IPS DF 6.9 (cell line): ENCODE data around the gene MAML2.

Experiments
- DNase-seq: peaks from one replicate; pipeline ENCODE4 v3.0.0-alpha.2; 2013; ENCODE audit warnings: low read depth, low spot score
- H3K27ac ChIP-seq: one replicate; pipeline ENCODE4 v1.5.1; 2013; ENCODE audit warnings: low read length, control low read depth
- H3K27me3 ChIP-seq: 2 replicates; pipeline ENCODE4 v1.6.1; 2013; ENCODE audit warnings: mild to moderate bottlenecking, low read length; ENCODE audit not compliant: control insufficient read depth, insufficient read depth
- H3K36me3 ChIP-seq: 2 replicates; pipeline ENCODE4 v1.6.1; 2013; ENCODE audit warnings: low read length; ENCODE audit not compliant: control insufficient read depth, insufficient read depth
- H3K4me1 ChIP-seq: 2 replicates; pipeline ENCODE4 v1.6.1; 2013; ENCODE audit warnings: low read length; ENCODE audit not compliant: control insufficient read depth, insufficient read depth
- H3K4me3 ChIP-seq: 2 replicates; pipeline ENCODE4 v1.5.1; 2013; ENCODE audit warnings: mild to moderate bottlenecking, low read length
- H3K9me3 ChIP-seq: 2 replicates; pipeline ENCODE4 v1.6.1; 2013; ENCODE audit warnings: low read length, inconsistent platforms; ENCODE audit not compliant: control insufficient read depth, insufficient read depth
- WGBS: extraction: QIAGEN DNeasy Blood & Tissue Kit; methylation state at CpG from one replicate; pipeline ENCODE4 v1.1.7; 2013; ENCODE audit warnings: mixed read lengths, missing lambda C conversion rate; ENCODE audit not compliant: insufficient read length, insufficient coverage; 5-methylcytosine and 5-hydroxymethylcytosine counted together

Gene MAML2

DNA sequence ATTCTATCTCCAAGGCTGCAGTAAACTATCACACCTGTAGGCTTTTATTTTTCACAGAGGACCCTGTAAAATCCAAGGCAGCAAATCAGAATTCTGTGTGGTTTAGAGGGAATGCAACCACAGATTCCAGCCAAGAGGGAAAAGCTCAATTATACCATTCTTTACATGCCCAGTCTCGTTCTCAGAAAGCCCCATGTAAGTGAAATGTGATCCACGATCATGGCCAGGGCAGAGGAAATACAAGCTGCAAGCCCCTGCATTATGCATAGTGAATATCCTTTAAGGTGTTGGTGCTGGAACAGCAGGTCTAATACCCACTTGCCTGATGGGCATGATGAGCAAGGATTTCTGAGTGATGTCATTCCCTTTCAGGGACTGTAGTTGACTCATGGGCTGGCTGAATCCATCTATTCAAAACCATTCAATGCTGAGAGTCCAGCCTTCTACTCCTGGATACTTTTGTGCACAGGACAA is 220.4 kb downstream of the MAML2 start:
- no peaks in the 10 kb centered on the region for H3K36me3 ChIP-seq
- DNase-seq, result no peak
- no peak overlapping the region for H3K27ac ChIP-seq
- H3K4me1 ChIP-seq, result no peaks in the 10 kb centered on the region
- no peaks in the 10 kb centered on the region for H3K27me3 ChIP-seq
- H3K9me3 ChIP-seq, result no peaks in the 10 kb centered on the region
- WGBS, result no CpG with 5 or more reads among the region's 2 CpGs
- H3K4me3 ChIP-seq, result no peak overlapping the region

DNA sequence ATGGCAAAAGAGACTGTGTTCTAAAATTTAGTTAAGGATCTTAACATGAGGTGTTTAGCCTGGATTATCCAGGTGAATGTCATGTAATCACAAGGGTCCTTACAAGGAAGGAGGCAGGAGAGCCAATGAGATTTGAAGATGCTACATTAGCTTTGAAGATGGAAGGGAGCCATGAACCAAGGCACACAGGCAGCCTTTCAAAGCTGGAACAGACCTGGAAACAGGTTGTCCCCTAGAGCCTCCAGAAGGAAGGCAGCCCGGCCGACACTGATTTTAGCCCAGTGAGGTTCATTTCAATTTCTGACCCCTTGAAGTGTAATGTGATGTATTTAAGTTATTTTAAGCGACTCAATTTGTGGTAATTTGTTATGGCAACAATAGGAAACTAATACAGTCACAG is 223.8 kb downstream of the MAML2 start:
- no peaks in the 10 kb centered on the region for H3K4me1 ChIP-seq
- H3K4me3 ChIP-seq, result no peak overlapping the region
- no peak overlapping the region for H3K27ac ChIP-seq
- no peaks in the 10 kb centered on the region for H3K9me3 ChIP-seq
- no CpG with 5 or more reads among the region's 3 CpGs for WGBS
- H3K27me3 ChIP-seq, result no peaks in the 10 kb centered on the region
- DNase-seq, result no peak
- no peaks in the 10 kb centered on the region for H3K36me3 ChIP-seq

DNA sequence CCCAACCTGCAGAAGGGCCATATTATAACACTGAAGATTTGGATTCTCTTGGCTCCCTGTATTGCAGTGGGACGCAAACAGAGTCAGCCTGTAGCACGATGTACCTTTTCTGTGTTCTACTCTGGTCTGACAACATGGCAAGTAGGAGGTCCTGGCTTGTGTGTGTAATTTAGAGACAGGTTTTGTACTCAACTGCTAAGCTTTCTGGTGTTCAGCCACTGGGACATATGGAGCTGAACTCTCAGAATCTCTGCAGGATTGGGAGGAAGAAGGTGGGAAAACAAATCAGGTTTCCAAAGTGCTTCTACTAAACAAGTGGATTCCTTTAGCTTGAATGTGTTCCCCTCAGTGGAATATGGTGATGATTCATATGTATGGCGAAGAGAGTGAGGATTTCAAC is 226.6 kb downstream of the MAML2 start:
- no peak for DNase-seq
- Histone ChIP-seq H3K4me1 (peaks cover 1% of the 10 kb centered on the region; the same call in 1 of the 2 replicates), H3K4me3 (no peak overlapping the region), H3K9me3 (no peaks in the 10 kb centered on the region), H3K27me3 (no peaks in the 10 kb centered on the region), H3K27ac (no peak overlapping the region), H3K36me3 (no peaks in the 10 kb centered on the region)
- no CpG with 5 or more reads among the region's 3 CpGs for WGBS

DNA sequence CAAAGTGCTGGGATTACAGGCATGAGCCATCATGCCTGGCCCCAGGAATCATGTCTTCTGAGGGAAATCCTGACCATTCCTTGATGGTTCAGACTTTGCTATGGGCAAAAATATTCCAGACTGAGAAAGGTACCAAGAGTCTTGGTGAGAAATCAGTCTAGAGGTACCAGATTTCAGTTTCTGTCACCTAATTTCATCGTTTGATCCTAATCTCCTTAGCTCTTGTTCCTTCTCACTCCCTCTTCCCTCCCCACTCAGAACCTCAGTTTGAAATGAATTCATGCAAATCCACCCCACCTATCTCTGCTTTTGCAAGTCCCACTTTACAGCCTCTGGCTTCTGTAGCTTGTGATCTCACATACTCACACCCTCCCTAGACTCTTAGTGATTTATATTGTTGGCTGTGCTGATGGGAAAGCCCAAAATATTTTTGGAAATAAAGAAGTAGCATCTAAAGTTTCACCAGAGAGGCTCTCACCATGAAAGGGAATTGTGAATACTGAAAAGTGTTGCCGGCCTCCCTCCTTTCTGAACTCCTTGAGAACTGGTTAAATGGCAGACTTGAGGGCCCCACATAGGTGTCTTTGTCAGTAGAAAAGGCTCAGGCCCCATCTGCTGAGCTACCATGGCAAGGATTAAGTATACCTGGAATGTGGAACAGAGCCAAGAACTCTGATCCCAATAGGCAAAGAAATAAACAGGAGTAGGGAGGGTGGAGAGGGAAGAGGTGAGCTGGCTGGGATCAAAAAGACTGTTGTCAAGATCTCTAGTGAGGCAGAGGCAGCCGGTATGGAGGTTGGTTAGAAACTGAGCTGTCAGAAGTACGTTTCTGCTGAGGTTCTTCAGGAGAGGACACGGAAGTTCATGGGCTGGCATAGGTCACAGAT is 228.6 kb downstream of the MAML2 start:
- WGBS, result no CpG with 5 or more reads among the region's 5 CpGs
- Histone ChIP-seq H3K27ac (no peak overlapping the region), H3K36me3 (no peaks in the 10 kb centered on the region), H3K4me1 (peaks cover 2% of the 10 kb centered on the region; the same call in 1 of the 2 replicates), H3K9me3 (no peaks in the 10 kb centered on the region), H3K27me3 (no peaks in the 10 kb centered on the region), H3K4me3 (no peak overlapping the region)
- DNase-seq, result no peak

DNA sequence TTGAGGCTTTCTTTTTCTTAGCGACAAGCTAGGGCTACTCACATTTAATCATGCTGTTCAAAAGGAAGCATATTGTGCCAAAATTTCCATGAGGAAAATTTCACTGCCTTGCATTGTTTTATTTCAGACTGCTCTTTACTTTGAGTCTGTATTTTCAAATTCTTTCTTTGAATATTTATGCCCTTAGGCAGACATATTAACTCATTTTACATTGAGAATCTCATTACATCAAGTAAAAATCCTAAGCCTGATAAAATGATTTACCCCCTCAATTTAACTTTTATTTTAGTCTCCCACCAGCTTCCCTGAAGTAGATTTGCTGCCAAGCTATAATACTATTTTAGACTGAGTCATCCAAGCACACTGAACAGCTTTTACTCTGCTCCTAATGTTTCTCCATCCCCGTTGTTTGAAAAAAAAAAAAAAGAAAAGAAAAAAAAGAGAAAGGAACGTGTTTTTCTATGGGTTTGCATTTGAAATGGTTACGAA is 229.8 kb downstream of the MAML2 start:
- Histone ChIP-seq H3K4me1 (peaks cover 2% of the 10 kb centered on the region; the same call in 1 of the 2 replicates), H3K36me3 (no peaks in the 10 kb centered on the region), H3K27ac (no peak overlapping the region), H3K9me3 (no peaks in the 10 kb centered on the region), H3K27me3 (no peaks in the 10 kb centered on the region), H3K4me3 (no peak overlapping the region)
- WGBS, result 100% methylated on average over 2 of the region's 4 CpGs
- no peak for DNase-seq

DNA sequence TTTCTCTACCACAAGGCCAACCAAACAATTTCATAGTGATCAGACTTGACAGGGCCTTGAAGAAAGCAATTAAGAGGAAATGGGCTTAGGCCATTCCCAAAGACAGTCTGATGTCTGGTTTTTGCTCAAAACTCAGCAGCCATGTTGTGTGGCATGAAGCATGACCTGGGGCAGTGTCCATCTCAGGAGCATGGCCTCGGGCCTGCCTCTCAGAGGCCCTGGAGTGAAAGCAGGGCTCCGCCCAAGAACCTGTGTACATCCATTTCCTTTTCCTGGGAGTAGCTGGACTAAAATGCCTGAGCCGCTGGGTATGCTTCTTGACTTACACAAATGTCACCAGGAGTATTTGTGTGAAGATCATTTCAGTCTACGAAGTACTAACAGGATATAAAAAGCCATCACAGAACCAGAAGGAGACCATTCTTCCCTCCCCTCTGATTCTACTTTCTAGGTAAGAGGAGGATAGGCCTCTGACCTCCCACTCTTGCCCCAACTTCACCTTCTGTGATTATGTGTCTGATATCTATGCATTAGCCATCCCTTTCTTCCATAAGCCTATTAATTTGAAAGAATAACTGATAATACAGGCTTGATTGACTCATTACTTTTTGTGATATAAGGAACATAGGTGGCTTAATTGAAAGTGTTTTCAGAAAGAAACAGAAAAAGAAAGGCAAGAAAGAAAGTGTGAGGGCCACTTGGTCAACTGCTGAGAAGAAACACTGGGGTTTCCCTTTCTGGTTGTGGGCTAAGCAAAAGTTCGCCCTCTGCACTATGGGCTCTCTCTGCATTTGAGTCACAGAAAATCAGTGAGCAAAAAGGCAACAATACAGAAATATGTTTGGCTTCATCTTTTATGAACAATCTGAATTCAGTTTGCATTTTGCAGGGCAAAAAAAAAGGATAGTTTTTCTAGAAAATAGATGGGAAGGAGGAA is 230.5 kb downstream of the MAML2 start:
- Histone ChIP-seq H3K27me3 (no peaks in the 10 kb centered on the region), H3K36me3 (no peaks in the 10 kb centered on the region), H3K4me3 (no peak overlapping the region), H3K27ac (no peak overlapping the region), H3K4me1 (peaks cover 2% of the 10 kb centered on the region; the same call in 1 of the 2 replicates), H3K9me3 (no peaks in the 10 kb centered on the region)
- WGBS, result no CpG with 5 or more reads among the region's 5 CpGs
- no peak for DNase-seq

DNA sequence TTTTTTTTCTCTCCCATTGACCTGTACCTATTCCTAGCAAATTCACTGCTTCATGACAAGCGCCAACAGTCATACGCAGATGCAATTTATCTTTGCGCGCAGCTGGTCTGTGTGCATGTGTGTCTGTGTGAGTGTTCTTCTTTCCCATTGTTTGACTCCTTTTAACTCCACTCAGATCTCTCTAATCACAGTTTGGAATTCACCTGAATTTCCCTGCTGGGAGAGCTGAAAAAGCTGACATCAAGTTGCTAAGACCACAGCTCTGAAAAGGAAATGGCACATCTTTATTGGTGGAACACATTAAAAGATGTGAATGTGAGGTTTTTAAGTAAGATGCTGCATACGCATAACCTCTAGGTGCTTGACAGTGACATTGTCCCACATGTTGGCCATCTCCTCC is 231.7 kb downstream of the MAML2 start:
- DNase-seq, result no peak
- no peaks in the 10 kb centered on the region for H3K9me3 ChIP-seq
- H3K4me1 ChIP-seq, result peaks cover 2% of the 10 kb centered on the region; the same call in 1 of the 2 replicates
- no CpG with 5 or more reads among the region's 5 CpGs for WGBS
- no peak overlapping the region for H3K4me3 ChIP-seq
- no peak overlapping the region for H3K27ac ChIP-seq
- no peaks in the 10 kb centered on the region for H3K36me3 ChIP-seq
- no peaks in the 10 kb centered on the region for H3K27me3 ChIP-seq

DNA sequence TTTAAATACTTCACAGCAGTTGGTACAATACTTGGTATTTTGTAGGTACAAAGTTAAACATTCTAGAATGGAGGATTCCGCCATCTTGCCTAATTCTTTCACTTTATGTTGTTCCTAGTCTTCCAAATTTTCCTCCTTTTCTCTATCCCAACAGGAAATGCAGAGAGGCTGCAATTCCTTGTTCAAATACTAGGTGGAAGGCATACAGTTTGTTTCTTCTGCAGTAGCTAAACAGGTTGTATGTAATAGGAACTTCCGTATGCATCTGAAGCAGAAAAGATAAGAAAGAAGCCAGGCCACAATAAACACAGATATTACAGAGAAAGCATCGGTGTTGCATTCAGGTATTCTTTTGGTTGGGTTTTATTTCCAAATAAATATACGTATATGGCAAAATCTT is 232.7 kb downstream of the MAML2 start:
- Histone ChIP-seq H3K9me3 (no peaks in the 10 kb centered on the region), H3K27me3 (no peaks in the 10 kb centered on the region), H3K4me3 (no peak overlapping the region), H3K27ac (no peak overlapping the region), H3K36me3 (no peaks in the 10 kb centered on the region), H3K4me1 (peaks cover 2% of the 10 kb centered on the region; the same call in 1 of the 2 replicates)
- DNase-seq, result no peak
- WGBS, result no CpG with 5 or more reads among the region's 4 CpGs

DNA sequence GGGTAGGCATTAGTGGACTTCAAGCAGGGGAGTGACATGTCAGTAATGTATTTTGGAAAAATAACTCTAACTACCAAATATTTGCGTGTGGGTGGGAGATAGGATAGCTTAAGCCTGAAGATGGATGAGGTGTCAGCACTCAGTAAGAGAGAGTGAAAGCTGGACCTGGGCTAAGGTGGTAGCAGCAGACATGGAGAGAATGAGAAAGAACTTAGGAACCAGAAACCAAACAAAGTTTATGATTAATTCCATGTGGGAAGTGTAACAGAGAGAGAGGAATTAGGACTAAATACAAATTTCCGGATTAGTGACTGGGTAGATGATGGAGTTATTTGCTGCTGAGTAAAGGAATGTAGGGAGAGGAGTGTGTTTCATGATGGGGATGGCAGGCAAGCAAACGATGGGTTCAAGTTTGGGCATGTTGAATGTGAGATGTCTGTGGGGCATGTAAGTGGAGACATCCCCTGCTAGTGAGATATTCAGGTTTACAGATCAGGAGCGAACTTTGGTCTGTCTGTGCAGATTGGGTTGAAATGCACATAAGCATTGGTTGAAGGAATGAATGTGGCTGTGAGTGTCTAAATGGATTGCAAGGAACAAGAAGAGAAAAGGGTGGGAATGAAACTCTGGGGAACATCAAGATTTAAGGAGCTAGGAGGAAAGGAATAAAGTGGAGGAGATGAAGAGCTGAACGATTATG is 233.5 kb downstream of the MAML2 start:
- Histone ChIP-seq H3K9me3 (no peaks in the 10 kb centered on the region), H3K27me3 (no peaks in the 10 kb centered on the region), H3K36me3 (no peaks in the 10 kb centered on the region), H3K27ac (no peak overlapping the region), H3K4me3 (no peak overlapping the region), H3K4me1 (peaks cover 2% of the 10 kb centered on the region; the same call in 1 of the 2 replicates)
- no CpG with 5 or more reads among the region's 5 CpGs for WGBS
- DNase-seq, result no peak
